Fibroblast of lung (primary cell): ENCODE results near the gene ERBB2.

ENCODE experiments used
- EZH2 ChIP-seq: IDR thresholded peaks from 2 replicates; pipeline ENCODE4 v1.5.1; 2012; ENCODE audit warnings: low read length, control low read depth, mild to moderate bottlenecking; ENCODE audit errors: missing control alignments
- TF ChIP-seq, protein P1 (sequence below), 2 donors: IDR thresholded peaks in 1 of 2; conservative IDR thresholded peaks in 1 of 2; 1 replicate in 1 of 2; 2 replicates in 1 of 2; pipeline ENCODE4 v1.5.1; 2011 to 2012; ENCODE audit warnings: low read length in 2 of 2, control low read depth in 1 of 2, inconsistent platforms in 1 of 2, low read depth in 1 of 2, mild to moderate bottlenecking in 1 of 2

DNA sequence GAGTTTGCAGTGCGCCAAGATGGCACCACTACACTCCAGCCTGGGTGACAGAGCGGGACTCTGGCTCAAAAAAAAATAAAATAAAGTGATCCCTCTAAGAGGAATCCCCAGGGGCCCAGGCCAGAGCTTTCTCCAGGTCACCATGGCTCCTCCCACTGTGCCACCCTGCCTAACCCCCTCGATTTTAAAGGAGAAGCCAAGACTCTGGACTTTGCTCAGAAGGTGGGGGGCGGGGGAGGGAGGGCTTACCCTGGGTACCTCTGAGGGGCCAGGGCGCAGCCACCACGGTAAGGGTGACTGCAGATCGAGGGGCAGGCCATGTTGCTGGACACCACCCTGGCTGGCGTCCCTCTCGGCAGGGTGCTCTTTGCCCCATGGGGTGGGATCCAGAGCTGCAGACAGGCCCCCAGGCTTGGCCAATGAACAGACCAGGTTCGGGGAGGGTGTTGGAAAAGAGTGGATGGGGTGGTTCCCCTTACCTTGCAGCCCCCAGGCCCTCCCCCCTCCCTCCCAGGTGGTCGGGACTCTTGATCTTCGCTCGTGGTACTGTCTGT, 37.4 kb downstream of the ERBB2 start:
- no peak for TF ChIP-seq EZH2
- TF ChIP-seq, protein P1, sequence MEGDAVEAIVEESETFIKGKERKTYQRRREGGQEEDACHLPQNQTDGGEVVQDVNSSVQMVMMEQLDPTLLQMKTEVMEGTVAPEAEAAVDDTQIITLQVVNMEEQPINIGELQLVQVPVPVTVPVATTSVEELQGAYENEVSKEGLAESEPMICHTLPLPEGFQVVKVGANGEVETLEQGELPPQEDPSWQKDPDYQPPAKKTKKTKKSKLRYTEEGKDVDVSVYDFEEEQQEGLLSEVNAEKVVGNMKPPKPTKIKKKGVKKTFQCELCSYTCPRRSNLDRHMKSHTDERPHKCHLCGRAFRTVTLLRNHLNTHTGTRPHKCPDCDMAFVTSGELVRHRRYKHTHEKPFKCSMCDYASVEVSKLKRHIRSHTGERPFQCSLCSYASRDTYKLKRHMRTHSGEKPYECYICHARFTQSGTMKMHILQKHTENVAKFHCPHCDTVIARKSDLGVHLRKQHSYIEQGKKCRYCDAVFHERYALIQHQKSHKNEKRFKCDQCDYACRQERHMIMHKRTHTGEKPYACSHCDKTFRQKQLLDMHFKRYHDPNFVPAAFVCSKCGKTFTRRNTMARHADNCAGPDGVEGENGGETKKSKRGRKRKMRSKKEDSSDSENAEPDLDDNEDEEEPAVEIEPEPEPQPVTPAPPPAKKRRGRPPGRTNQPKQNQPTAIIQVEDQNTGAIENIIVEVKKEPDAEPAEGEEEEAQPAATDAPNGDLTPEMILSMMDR (conservative IDR thresholded peaks at IDR 0.05 in 1 of 2, IDR thresholded peaks at IDR 0.05 in 1 of 2; ENCODE audit: low read depth in 1 of 2, low read length in 2 of 2) = no peak
